Stomach smooth muscle (tissue), 2 donors: ENCODE results near the gene GMPS.
"Not testable (repeated sequence)": the region's sequence is repeated elsewhere in the genome, so short reads cannot be mapped to it uniquely, and the experiment has no call there.

ENCODE experiments used
- H3K27ac ChIP-seq: one replicate; pipeline ENCODE4 v1.7.0; 2013; ENCODE audit warnings: mild to moderate bottlenecking, low read length, inconsistent platforms
- H3K27me3 ChIP-seq, 2 donors: one replicate each; pipeline ENCODE4 v1.7.0; 2013; ENCODE audit warnings: low read length in 2 of 2; ENCODE audit not compliant: insufficient read depth in 2 of 2, control insufficient read depth in 1 of 2
- H3K36me3 ChIP-seq, 2 donors: one replicate each; pipeline ENCODE4 v1.7.0; 2013; ENCODE audit warnings: low read length in 2 of 2; ENCODE audit not compliant: control insufficient read depth in 2 of 2, insufficient read depth in 2 of 2
- H3K4me1 ChIP-seq: one replicate; pipeline ENCODE4 v1.7.0; 2013; ENCODE audit warnings: low read length; ENCODE audit not compliant: control insufficient read depth, insufficient read depth
- H3K4me3 ChIP-seq, 2 donors: one replicate each; pipeline ENCODE4 v1.7.0; 2013; ENCODE audit warnings: low read length in 2 of 2
- H3K9ac ChIP-seq, 2 donors: one replicate each; pipeline ENCODE4 v1.7.0; 2013; ENCODE audit warnings: low read length in 2 of 2, mild to moderate bottlenecking in 1 of 2
- H3K9me3 ChIP-seq, 2 donors: one replicate each; pipeline ENCODE4 v1.7.0; 2013; ENCODE audit warnings: low read length in 2 of 2; ENCODE audit not compliant: control insufficient read depth in 2 of 2
- donor health status: healthy.
- donor health status: Pancreatic carcinoma.

Gene GMPS

DNA sequence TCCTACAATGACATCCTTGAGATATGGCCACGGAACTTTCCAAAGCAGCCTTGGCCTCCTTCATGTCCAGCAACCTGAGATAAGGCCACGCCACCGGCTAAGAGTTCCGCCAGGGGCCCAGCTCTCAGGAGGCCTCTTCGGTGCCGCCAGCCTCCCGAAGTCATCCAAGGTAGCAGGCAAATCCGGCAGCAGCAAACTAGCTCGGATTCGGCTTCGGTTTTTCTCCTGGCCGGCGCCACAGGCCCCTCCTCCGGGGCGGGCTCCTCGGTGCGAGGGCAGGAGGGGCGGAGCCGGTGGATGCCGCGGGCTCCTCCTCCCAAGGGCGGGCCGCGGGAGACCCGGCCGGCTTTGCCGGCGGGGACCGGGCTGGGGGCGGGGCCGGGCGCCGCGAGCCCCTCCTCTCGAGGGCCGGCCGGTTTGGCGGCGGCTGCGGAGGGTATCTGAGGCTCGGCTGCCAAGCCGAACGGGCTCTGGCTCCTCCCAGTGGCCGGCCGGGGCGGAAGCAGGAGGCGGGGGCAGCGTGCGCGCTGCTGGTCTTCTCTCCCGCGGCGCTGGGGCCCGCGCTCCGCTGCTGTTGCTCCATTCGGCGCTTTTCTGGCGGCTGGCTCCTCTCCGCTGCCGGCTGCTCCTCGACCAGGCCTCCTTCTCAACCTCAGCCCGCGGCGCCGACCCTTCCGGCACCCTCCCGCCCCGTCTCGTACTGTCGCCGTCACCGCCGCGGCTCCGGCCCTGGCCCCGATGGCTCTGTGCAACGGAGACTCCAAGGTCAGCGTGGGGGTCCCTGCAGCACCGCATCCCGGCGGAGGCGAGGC is at the start of gene GMPS:
Gene GMPS (plus strand): TSS at position 518 of the 812 bp plus-strand sequence. CDS start 221 bp downstream, at position 739.
- Histone ChIP-seq H3K27me3 (no peaks in the 10 kb centered on the region), H3K36me3 (no peaks in the 10 kb centered on the region), H3K4me1 (peaks cover 14% of the 10 kb centered on the region), H3K9ac (peak within 1 kb of the TSS; percentile 88 to 93), H3K27ac (peak within 1 kb of the TSS; percentile 91), H3K4me3 (peak within 1 kb of the TSS; percentile 85 to 89), H3K9me3 (no peaks in the 10 kb centered on the region)

DNA sequence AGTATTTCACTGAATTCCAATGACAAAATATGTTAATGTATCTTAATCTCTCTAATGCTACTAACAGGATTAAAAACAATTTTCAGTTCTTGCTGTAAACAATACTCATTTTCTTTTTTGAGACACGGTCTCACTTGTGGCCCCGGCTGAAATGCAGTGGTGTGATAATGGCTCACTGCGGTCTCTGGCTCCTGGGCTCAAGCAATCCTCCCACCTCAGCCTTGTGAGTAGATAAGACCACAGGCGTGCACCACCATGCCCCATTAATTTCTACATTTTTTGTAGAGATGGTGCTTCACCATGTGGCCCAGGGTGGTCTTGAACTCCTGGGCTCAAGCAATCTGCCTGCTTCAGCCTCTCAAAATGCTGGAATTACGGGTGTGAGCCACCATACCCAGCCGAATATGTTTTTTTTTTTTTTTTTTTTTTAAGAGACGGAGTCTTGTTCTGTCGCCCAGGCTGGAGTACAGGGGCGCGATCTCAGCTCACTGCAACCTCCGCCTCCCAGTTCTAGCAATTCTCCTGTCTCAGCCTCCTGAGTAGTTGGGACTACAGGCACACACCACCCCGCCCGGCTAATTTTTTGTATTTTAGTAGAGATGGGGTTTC is 41.9 kb upstream of the GMPS start:
- H3K4me1 ChIP-seq, H3K4me3 ChIP-seq, H3K27ac ChIP-seq, H3K9ac ChIP-seq, H3K9me3 ChIP-seq, H3K36me3 ChIP-seq, H3K27me3 ChIP-seq: not testable (repeated sequence)

DNA sequence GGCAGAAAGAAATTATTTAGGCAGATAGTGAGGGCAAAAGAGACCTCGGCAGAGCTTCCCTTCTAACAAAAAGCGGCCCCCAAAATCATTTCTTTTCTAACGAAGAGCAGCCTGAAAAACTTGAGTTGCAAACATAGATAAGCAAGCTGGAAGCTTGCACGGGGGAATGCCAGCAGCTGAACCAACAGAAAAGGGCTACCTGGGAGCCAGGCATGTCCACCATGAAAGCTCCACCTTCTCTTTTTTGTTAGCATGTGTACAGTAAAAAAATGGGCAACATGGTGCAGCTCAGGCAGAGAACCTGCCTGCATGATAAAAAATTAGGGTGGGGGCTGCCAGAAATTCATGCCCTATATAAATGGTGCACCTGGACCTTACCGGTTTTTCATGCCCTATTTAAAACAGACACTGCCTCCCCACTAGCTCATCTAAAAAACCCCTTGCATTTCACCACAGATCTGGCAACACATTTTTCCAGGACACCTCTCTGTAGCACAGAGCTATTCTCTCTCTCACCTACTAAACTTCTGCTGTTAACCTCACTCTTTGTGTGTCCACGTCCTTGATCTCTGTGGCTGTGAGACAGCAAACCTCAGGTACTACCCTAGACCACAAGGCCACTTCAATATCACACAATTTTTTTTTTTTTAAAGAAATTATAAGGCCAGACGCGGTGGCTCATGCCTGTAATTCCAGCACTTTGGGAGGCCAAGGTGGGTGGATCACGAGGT is 34.9 kb upstream of the GMPS start:
- Histone ChIP-seq H3K4me3 (no peak overlapping the region), H3K27ac (no peak overlapping the region), H3K27me3 (no peaks in the 10 kb centered on the region), H3K9ac (no peak overlapping the region), H3K36me3 (peaks cover 0 to 4% of the 10 kb centered on the region in 2 donors), H3K4me1 (no peaks in the 10 kb centered on the region), H3K9me3 (no peaks in the 10 kb centered on the region)

DNA sequence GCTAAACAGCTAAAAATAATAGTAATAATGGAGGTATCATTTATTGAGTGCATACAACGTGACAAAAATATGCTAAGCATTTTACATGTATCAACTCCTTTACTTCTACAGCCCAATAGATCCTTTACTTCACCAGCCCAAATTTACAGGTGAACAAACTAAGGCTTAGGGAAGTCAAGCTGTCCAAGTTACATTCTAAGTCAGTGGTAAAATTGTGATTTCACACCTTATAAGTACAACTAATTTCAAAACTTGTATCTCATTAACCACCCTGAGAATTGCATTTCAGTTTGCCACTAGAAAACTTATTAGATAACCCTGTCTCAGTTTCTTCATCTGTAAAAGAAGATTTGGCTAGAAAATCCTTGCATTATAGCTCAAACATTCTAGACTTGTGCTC is 26.9 kb upstream of the GMPS start:
- no peaks in the 10 kb centered on the region for H3K27me3 ChIP-seq
- H3K9ac ChIP-seq: no peak overlapping the region
- H3K4me1 ChIP-seq: no peaks in the 10 kb centered on the region
- no peak overlapping the region for H3K27ac ChIP-seq
- no peaks in the 10 kb centered on the region for H3K36me3 ChIP-seq
- H3K9me3 ChIP-seq: no peaks in the 10 kb centered on the region
- H3K4me3 ChIP-seq: no peak overlapping the region

DNA sequence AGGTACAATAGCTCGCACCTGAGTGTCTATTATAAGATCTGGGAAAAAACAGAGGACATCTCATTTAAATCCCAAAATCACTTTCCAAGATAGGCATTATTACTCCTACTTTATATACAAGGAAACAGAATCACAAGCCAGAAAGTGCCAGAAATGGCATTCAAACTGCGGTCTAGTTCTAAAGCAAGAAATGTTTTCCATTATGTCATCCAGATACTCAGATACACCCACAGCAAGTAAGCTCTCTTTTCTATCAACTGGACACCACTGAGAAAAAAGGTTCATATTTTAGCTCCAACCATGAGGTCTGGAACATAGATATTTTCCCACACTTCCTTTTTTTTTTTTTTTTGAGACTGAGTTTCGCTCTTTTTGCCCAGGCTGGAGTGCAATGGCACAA is 24.3 kb upstream of the GMPS start:
- Histone ChIP-seq H3K9me3 (no peaks in the 10 kb centered on the region), H3K27me3 (no peaks in the 10 kb centered on the region), H3K27ac (no peak overlapping the region), H3K4me3 (no peak overlapping the region), H3K4me1 (peaks cover 3% of the 10 kb centered on the region), H3K36me3 (no peaks in the 10 kb centered on the region), H3K9ac (no peak overlapping the region)

DNA sequence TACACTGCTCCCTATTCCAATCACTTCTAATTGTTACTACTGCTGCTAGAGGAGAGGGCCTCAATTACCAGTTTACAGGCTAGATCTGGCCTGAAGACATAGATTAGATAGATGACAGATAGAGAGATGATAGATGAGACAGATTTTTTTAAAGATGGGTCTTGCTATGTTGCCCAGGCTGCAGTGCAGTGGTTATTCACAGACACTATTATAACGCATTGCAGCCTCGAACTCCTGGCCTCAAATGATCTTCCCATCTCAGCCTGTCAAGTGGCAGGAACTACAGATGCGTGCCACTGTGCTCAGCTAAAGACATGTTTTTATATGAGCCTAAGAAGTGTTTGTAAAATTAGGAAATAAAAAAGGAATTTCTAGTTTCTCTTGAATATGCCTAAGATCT is 22.5 kb upstream of the GMPS start:
- no peaks in the 10 kb centered on the region for H3K27me3 ChIP-seq
- H3K9ac ChIP-seq: no peak overlapping the region
- H3K27ac ChIP-seq: no peak overlapping the region
- peaks cover 20% of the 10 kb centered on the region for H3K4me1 ChIP-seq
- H3K36me3 ChIP-seq: no peaks in the 10 kb centered on the region
- no peaks in the 10 kb centered on the region for H3K9me3 ChIP-seq
- no peak overlapping the region for H3K4me3 ChIP-seq

DNA sequence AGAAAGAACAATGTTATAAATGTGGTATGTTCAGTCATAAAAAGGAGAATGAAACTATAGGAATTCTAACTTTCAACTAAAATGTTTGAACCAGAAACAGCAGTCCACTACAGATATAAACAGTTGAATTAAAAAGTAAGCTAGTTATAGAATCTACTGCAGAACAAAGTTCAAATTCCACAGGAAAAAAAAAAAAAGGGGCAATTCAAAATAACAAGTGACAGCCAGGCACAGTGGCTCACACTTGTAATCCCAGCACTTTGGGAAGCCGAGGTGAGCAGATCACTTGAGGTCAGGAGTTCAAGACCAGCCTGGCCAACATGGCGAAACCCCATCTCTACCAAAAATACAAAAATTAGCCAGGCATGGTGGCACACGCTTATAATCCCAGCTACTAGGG is 21.0 kb upstream of the GMPS start:
- H3K4me3 ChIP-seq, H3K27ac ChIP-seq, H3K36me3 ChIP-seq, H3K27me3 ChIP-seq, H3K9me3 ChIP-seq, H3K9ac ChIP-seq: not testable (repeated sequence)
- peaks cover 29% of the 10 kb centered on the region for H3K4me1 ChIP-seq

DNA sequence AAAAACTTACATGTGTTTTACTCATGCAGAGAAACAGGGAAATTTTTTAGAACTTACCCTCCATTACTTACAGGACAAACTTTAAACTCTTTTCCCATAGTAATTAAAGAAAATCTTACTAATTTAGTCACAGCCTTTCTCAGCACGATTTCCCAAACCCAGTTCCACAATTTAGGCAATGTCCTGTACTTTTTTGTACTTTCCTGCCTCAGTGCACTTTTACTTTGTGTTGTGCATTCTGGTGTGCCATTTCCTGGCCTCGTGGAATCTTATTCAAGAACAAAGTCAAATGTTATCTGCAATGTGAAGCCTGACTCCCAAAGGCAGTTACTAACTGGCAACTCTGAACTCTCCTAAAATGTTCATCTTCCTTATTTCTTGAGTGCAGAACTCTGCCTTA is 18.1 kb upstream of the GMPS start:
- H3K4me3 ChIP-seq: peak overlapping the region; percentile 95 to 97
- peak overlapping the region; percentile 7 to 86 for H3K9ac ChIP-seq
- peaks cover 36% of the 10 kb centered on the region for H3K4me1 ChIP-seq
- no peaks in the 10 kb centered on the region for H3K36me3 ChIP-seq
- H3K9me3 ChIP-seq: no peaks in the 10 kb centered on the region
- H3K27ac ChIP-seq: no peak overlapping the region
- no peaks in the 10 kb centered on the region for H3K27me3 ChIP-seq

DNA sequence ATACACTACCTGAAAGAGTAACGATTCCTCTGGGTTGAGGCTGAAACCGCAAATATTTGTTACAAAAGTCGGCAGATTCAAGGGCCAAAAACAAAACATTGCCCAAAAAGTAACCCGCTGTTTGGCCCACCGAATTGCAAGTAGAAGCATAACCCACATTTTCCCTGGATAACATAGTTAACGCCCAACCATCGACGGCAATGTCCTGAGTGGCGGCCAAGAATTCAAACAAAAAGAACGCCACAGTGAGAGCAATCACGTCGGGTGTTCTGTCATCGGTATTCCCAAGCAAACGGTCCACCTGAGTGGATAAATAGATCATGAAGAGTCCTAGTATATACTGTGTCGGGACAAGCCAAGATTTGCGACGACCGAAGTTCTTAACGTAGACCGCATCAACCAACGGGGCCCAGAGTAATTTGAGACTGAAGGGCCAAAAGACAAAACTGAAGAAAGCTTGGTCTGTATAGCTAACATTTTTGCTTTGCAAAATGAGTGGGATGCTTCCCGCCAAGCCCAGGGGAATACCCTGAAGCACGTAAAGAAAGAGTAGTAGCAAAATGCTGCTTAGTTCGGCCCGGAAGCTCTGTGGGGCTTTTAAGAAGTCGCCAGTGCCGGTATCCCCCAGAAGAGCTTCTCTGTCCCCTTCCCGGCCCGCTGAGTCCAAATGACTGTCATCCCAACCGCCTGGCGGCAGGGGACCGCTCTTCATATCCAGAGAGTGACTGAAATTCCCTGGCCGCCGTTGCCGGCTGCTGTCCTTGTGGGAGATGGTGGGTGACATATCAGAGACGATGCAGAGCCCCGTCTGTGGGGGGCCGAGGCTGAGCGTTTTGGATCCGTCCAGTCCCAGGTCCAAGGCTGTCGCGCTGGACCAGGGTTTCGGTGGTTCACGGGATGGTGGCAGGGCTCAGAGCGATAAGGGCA is 17.0 kb upstream of the GMPS start:
- Histone ChIP-seq H3K36me3 (no peaks in the 10 kb centered on the region), H3K9me3 (no peaks in the 10 kb centered on the region), H3K9ac (peak overlapping the region; percentile 86 to 96), H3K4me1 (peaks cover 36% of the 10 kb centered on the region), H3K4me3 (peak overlapping the region; percentile 95 to 97), H3K27me3 (no peaks in the 10 kb centered on the region), H3K27ac (peak overlapping the region; percentile 96)
